HG03442 (cell line): ENCODE data around the gene GATB.

Source experiments
- ATAC-seq: cut with Tn5 transposase; IDR thresholded peaks from one replicate; pipeline ENCODE4 v1.9.1; 2021; ENCODE audit warnings: mild to moderate bottlenecking, moderate library complexity; ENCODE audit not compliant: unreplicated experiment

Gene GATB

DNA sequence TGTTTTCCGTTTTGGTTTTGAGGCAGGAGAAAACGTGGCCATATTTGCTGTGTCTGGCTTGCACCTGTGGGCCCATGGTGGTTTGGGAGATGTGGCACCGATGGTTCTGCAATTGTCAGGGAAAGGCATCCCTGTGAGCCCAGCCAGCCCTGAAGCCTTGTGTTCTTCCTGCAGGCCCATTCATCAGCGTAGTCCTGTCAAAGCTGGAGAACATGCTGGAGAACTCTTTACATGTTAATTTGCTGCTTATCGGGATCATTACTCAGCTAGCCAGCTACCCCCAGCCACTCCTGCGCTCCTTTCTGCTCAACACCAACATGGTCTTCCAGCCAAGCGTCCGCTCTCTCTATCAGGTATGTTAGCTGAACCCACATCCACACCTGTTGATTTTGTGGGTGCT, 104.7 kb downstream of the GATB start:
- no peak for ATAC-seq

DNA sequence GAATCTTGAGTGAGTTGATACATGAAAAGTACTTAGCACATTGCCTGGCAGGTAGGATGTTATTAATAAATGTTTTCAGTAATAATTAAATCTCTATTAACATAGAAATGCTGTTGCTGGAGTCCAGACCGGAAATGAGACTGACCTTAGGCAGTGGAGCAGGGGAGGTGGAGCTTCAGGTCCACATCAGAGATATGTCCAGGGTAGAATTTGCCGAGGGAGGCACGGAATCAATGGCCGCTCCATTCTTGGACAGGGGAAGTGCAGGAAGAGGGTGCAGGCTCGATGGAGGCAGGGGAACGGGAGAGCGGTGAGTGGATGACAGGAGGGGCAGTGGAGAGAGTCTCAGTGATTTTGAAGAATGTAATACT, 107.3 kb downstream of the GATB start:
- no peak for ATAC-seq

DNA sequence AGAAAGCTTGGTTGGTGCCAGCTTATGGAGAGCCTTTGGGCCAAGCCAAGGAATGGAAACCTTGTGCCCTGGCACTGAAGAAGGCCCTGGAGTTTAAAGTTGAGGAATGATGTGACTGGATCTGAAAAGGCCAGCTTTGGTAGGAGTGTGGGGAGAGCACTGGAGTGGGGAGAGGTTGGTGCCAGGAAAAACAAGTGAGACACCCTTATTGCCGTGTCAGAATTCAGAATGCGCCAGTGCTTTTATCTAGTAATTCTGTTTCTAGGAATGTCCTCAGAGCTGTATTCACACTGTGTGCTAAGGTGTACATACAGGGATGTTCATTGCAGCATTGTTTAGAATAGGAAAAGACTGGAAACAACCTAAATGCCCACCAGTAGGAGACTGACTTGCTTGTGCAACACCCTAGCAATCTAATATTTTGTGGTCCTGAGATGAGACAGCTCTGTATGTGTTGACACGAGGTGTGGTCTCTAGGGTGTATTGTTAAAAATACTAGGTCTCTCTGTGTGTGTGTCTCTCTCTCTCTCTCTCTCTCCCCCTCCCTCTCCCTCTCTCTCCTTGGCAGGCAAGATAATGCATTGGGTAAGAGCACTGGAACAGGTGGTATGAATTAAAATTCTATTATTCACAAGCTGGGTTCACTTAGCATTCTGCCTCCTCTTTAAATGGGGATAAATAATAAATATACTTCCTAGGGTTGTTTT, 107.8 kb downstream of the GATB start:
- ATAC-seq, result no peak

DNA sequence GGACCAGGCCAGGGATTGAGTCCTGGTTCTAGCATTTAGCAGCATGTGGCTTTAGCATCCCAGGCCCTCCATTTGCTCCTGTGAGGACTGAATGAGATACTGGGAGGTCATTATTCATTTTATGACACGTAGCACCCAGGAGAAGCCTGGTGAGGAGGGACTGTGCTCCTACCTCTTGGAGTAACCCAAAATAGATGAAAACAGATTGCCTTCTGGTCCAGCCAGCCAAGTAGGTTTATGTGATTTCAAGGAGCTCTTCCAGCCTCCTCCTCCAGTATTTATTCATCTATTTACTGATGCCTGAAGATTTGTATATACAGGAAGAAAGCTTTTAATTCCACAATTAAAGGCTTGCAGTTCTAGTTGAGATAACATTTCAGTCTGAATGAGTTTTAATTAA, 109.3 kb downstream of the GATB start:
- ATAC-seq, result no peak

DNA sequence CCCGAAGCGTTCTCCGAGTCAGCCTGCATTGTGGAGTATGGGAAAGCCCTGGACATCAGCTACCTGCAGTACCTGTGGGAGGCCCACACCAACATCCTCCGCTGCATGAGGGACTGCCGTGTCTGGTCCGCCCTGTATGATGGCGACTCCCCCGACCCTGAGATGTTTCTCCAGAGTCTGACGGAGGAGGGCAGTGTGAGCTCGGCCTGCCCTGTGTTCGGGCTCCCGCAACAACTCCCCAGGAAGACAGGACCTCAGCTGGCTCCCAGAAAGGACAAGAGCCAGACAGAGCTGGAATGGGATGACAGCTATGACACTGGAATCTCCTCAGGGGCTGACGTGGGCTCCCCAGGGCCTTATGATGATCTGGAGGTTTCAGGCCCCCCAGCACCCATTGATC, 111.3 kb downstream of the GATB start:
- no peak for ATAC-seq

DNA sequence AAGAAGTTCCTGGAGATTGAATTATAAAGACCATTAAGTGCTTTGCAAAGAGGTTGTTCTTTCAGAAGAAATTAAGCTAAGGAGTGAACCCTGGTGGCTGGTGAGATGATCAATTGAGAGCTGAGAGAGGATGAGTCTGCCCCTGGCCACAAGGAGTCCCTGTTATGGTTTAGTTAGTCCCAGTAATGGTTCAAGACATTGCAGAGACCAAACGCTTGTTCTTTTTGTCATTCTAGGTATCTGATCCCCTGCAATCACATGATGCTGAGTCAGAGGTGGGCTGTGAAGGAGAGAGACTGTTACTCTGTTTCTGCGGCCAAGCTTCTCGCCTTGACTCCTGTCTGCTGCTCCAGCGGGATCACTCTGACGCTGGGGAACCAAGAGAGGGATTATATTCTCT, 114.5 kb downstream of the GATB start:
- ATAC-seq, result no peak

DNA sequence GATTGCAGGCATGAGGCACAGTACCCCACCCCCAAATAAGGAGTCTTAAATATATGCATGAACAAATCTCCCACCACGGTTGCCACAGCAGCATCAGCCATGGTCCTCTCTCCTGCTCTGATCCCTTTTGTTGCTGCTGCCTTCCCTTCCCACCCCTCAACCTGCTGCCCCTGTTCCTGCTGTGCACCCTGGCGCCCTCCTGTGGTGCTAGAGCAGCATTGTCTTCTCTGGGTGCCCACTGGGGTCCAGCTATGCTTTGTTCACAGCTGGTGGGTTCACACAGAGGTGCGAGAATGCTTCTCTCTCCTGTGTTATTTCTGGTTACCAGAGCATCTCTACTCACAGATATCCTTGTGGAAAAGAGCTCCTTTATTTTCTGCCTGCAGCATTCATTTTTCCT, 116.2 kb downstream of the GATB start:
- ATAC-seq, result no peak

DNA sequence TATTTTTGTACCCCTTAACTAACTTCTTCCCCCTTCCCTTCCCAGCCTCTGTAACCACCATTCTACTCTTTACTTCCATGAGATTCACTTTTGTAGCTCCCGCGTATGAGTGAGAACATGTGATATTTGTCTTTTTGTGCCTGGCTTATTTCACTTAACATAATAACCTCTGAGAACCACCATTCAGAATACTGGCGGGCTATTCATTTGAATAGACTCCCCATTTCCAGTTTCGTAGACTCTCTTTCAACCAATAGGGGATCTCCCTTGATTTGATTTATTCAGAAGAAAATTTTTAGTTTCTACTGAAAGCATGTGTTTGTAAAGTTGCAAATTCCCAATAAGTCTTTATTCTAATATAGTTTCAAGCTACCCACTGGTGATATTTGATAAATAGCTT, 117.2 kb downstream of the GATB start:
- ATAC-seq, result no peak

DNA sequence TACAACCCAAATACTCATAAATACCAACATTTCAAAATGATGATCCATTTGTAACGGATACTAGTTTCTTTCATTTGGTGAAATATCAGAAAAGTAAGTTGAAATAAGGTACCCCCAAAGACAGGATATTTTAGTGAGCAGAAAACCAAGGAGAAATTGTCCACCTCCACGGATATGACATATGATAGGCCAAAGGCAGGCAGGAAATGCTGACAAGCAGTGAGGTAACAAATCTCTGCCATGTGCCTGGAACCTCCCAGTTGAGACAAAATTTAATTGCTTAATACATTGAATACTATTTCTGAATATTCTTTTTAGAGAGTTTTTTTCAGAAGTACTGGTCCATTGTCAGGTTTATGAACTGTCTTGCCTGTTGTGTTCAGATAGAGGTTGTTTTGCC, 118.8 kb downstream of the GATB start:
- ATAC-seq, result no peak

DNA sequence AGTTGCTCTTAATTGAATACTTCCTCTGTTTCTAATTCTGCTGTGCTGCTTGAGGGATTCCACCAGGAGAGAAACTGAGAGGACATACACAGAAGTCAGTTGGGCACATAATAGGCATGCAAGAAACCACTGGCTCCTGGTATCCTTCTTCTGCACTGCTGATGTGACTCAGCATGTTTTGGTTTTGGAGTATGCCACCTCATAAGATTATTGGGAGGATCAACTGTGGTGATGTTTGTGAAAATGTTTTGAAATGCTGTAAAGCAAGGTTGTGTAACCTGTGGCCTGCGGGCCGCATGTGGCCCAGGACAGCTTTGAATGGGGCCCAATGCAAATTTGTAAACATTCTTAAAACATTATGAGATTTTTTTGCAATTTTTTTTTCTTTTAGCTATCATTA, 119.6 kb downstream of the GATB start:
- ATAC-seq, result no peak

DNA sequence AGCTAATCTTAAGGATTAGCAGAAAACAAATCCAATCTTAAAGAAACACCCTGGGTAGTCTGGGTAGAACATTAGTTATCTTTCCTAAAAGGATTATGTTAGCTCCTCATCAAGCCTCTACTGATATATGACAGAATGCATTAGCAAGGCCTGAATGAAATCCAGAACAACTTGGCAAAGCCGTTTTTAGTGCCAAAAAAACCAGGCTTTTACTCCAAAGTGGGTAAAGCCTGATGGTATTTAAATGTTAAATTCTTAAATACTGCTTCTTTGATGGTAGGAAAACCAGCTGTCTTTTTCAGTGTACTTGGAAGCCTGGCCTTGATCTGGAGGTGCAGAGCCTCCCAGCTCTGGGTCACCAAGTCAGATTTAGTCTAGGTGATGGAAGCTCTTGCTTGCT, 120.4 kb downstream of the GATB start:
- no peak for ATAC-seq

DNA sequence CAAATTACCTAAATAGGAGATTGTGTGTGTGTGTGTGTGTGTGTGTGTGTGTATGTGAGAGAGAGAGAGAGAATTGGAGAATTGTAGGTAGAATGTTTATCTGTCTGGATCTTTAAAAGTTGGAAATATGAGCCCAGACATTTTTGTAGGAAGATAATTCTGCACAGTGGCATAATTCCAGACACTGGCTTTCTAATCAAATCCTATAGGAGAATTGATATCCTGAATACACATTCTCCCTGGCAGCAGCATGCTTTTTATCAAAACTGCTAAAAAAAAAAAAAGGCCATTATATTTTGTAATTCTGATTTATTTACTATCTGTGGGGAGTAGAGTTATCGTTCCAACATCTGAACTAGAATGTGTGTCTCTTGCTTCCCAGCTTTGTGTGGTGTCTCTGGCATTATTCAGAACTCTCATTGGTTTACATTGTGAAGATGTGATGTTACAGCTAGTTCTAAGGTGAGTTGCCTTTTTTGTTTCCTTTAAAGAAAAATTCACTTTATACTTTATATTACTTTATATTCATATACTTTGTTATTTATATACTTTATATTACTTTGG, 122.4 kb downstream of the GATB start:
- ATAC-seq, result no peak

DNA sequence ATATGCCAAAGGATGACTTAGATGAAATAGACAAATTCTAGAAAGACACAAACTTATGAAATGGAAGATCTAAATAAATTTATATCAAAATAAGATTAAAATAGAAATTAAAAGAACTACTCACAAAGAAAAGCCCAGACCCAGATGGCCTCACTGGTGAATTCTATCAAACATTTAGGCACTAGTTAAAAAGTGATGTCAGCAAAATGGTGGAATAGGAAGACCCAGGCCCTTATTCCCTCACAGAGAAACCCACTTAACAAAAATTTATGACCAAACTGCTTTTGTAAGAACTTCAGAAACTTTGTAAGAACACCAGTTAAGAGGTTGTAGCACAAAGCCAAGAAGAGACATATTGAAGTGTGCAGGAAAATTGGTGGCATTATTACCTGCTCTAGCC, 129.5 kb downstream of the GATB start:
- ATAC-seq, result no peak

DNA sequence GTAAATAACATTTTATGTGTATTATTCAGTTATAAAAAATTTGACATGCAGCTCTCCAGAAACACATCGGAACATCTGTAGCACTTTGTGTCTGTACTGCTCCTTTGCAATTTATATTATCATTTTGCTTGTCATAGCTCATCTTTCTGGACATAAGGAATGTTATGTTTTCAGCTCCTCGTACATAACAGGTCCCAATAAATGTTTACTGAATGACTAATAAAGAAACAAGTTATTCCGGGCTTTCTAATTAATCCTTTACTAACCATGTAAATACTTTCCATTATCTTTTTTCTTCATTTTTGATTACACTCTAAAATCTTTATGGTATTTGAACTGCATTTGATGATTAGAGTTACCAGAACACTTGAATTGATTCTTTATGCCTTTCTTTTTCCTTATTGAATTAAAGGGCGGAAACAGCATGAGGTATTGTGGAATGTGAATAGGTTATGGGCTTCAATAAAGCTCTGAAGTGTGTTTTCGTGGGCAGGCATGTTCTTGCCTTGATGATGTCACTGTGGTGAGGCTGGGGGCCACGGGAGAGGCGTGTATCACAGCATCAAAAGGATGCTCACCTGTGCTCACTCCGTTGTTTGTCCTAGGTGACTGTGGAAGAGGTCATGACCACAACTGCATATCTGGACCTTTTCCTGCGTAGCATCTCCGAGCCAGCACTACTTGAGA, 131.6 kb downstream of the GATB start:
- no peak for ATAC-seq

DNA sequence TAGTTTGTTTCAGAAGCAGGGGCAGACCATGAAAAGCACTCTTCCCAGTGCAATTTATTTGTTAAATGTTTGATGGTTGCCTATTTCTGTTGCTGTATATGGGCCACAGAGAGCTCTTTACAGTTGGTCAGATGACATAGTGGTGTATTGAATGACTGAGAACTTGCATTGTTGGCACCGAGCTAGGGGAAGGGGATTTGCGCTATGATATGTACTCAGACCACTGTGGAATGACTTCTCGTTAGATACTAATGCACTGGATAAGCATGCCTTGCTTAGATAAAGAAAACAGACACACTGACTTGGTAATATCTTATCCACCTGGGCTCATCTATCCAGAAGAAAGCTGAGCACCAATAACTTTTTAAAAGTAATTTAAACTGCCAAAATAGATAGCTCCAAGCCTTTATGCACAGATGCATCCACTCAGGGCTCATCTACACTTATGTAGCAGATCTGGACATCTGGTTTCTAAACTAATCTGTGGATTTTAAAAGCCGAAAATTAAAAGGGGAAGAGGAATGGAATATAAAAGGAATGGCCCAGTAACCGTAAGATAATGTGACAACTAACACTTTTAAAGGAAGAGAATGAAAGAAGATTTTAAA, 132.7 kb downstream of the GATB start:
- no peak for ATAC-seq

DNA sequence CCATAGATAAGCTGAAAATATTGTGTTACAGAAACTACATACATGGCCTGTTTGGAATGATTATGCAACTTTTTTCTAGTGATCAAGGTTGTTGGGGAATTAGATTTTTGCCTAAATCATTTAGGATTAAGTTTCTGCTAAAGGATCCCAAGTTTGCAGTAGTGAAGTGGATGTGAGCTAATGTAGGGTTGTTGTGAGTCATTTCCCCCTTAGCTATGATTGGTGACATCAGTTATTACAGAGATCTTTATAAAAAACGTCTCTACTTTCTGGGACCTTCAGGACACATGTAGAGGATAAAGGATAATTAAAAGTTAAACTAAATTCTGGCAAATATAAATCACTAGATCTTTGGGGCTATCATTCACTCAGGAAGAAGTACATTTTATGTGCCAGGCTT, 133.3 kb downstream of the GATB start:
- no peak for ATAC-seq

DNA sequence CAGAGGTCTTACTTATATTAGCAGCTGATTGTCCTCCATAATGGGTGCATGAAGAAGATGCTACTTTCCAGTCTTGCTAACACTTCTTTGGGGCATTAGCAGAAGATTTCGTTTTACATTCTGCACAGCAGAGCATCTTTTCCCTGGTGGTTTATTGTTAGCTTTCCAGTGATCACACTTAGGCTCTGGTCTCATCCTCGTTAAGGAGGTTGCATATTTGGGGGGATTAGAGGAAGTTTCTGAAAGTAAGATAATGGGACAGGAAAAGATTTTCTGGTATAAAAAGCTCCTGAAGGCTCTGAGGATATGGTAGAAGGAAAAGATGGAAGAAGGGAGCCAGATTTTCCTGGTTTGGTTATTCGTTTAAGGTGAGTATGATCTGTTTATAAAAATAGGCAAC, 134.1 kb downstream of the GATB start:
- no peak for ATAC-seq

DNA sequence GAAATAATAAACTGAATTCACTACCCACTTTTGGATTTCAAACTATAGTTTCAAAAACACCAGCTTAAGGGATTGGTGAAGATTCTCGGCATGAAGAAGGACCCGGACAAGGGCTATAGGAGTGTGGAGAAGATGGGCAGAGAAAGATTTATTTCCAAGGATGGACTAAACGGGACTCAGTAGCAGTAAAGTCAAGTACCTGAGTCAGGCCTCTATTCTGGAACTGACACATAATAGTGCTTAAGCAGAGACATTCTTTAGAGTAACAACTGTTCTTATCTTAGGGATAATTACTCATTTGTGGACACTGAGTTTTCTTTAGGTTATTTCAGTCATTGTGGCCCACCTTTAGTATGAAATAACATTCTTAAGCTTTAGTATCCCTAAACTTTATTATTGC, 134.6 kb downstream of the GATB start:
- no peak for ATAC-seq

DNA sequence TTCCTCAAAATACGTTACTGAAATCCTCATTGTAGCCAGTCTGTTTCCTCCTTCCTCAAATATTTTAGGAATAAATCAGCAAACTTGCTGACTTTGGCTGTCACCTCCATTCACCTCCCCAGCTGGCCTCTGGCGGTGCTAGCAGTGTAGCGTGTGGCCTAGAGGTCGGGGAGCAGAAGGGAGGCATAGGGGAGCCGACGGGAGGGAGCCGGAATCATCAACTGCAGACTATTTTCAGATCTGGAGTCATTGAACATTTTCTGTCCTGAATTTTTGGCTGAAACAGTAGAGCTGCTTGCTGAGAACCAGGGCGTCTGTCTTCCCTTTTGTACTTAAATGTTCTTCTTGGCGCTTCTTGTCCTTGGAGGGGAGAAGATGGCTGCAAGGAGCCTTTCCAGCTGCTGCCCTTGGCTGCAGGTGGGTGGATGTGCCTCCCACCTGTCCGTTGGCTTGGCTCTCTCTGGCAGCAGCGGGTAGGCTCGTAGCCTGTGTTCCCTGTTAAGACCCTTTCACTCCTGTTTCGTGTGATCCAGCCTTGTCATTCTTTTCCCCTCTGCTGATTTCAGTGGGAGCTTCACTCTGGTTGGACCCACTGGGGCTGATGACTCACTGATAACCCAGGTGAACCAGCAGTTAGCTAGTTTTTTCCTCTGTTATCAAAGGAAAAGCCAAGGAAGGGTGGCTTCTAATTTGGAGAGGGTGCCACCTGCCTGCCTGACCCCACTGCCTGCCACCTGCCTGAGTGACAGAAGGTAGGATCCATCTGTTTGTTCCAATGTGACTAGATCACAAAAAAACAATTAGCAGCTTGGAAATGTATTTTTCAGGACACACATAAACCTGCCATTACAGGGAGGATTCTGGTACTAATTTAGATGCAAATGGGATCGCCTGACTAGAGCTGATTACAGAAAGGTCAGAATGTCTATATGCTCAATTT, 135.9 kb downstream of the GATB start:
- no peak for ATAC-seq
